GM19025 (cell line): ENCODE results near the gene ANGPTL2.

Source experiments
- ATAC-seq: cut with Tn5 transposase; IDR thresholded peaks from one replicate; pipeline ENCODE4 v1.9.1; 2021; ENCODE audit warnings: mild to moderate bottlenecking, low read depth, moderate library complexity; ENCODE audit not compliant: unreplicated experiment

The ANGPTL2 gene

GRCh38 chr9:127058011-127058644, 64.3 kb downstream of the ANGPTL2 start:
- no peak for ATAC-seq

GRCh38 chr9:127056446-127056845, 66.0 kb downstream of the ANGPTL2 start:
- ATAC-seq = no peak

GRCh38 chr9:127055745-127056402, 66.6 kb downstream of the ANGPTL2 start:
- no peak for ATAC-seq

GRCh38 chr9:127053960-127054359, 68.5 kb downstream of the ANGPTL2 start:
- no peak for ATAC-seq

- ATAC-seq = no peak
These were observed 69.2 kb downstream of the ANGPTL2 start for GRCh38 chr9:127053057-127053821.

GRCh38 chr9:127051881-127052595, 70.4 kb downstream of the ANGPTL2 start:
- no peak for ATAC-seq

GRCh38 chr9:127050591-127051001, 71.8 kb downstream of the ANGPTL2 start:
- ATAC-seq = no peak

- no peak for ATAC-seq
These were observed 72.3 kb downstream of the ANGPTL2 start for GRCh38 chr9:127050152-127050551.

GRCh38 chr9:127049581-127049980, 72.9 kb downstream of the ANGPTL2 start:
- ATAC-seq = no peak

- no peak for ATAC-seq
These were observed 73.4 kb downstream of the ANGPTL2 start for GRCh38 chr9:127049044-127049443.

- ATAC-seq = no peak
These were observed 74.5 kb downstream of the ANGPTL2 start for GRCh38 chr9:127047971-127048370.

GRCh38 chr9:127045148-127045547, 77.3 kb downstream of the ANGPTL2 start:
- no peak for ATAC-seq

- no peak for ATAC-seq
These were observed 82.9 kb downstream of the ANGPTL2 start for GRCh38 chr9:127039492-127039891.

- ATAC-seq = no peak
These were observed 83.9 kb downstream of the ANGPTL2 start for GRCh38 chr9:127038531-127038930.
